HK-2 (cell line): ENCODE measurements around the gene EMC6.

Experiments used
- DNase-seq: peaks from one replicate; pipeline ENCODE4 v3.0.0-alpha.2; 2018; ENCODE audit not compliant: unreplicated experiment

Gene EMC6

DNA sequence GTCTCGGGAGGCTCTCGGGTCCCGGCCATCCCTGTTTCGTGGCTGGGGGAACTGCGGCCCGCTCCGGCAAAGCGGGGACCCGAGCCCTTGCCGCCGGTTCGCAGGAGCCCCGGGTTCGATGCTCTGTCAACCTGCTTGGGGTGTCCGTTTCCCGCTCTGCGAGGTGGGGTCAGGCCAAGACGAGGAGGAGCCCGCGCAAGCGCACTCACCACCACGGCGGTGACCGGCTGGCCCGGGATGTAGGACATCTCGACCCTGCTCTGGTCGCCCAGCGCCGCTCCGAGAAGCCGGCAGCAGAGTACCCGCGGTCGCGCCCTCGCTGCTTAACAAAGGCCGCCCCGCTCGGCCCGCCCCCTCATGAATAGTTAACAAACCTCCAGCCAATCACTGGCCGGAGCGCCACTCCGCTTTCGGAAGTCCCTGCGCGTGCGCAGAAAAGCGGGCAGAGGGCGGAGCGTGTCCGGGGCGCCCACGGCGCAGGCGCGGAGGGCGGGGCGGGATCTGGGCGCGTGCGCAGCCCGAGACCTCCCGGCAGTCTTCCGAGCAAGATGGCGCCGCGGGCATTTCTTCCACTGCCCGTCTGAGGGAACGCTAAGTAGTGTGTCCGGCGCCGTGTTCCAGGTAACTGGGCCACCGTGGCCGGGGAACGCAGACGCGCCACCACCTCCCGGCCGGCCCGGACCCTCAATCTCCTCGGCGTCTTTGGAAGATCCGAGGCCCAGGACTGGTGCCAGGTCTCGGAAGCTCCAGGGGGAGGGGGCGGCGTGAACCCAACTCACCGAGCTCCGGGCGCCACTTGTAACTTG lies at the start of gene EMC6, which contains the start of gene TAX1BP3:
EMC6 (plus strand) TSS at position 534 of the 806 bp plus-strand sequence. CDS start 335 bp downstream, outside the sequence.
TAX1BP3 (minus strand) TSS at position 300 of the 806 bp plus-strand sequence; CDS start at position 248, 52 bp downstream.
- DNase-seq = peak; percentile 99

DNA sequence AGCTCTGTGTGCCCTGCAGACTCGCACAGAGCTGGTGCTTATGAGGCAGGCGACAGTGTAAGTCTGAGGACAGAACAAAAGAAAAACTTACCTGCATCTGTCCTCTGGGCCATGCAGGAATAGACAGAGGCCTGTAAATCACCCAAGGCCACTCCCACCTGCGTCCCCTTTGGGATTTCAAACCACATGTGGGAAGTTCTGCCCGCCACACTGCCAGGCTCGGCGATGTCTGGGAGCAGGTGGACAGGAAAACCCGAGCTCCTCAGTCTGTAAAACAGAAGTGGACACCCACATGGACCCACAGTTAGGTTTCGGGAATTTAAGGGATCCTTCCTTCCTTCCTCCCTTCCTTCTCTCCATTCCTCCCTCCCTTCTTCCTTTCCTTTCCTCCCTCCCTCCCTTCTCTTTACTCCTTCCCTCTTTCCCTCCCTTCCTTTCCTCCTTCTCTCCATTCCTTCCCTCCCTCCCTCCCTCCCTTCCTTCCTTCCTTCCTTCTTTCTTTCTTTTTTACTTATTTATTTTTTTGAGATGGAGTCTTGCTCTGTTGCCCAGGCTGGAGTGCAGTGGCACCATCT lies 47.4 kb upstream of the EMC6 start:
- DNase-seq = no peak

DNA sequence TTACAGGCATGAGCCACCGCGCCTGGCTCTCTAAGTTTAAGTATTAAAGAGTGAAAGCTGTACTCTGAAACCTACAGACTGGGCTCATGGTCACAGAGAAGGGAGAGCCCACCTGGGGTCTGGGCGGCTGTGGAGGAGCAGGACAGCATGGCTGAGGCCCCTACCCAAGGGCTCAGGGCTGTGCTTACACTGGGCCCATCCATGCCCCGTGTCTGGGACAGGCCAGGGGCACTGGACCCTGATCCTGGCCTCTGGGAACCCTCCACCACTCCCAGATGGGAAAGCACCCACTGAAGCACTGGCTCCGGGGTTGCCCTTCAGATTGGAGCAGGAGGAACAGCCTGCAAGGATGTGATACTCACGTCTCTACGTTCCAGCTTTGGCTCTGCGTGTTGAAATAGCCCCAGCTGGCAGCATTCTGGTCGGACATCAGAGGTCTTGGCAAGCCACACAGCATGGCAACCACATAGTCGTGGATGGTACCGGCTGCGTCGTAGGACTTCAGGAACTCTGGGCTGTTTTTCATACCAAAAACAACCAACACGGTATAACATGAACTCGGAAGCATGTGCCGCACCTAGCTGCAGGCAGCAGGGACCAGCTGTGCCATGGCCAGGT lies 45.5 kb upstream of the EMC6 start:
- no peak for DNase-seq

DNA sequence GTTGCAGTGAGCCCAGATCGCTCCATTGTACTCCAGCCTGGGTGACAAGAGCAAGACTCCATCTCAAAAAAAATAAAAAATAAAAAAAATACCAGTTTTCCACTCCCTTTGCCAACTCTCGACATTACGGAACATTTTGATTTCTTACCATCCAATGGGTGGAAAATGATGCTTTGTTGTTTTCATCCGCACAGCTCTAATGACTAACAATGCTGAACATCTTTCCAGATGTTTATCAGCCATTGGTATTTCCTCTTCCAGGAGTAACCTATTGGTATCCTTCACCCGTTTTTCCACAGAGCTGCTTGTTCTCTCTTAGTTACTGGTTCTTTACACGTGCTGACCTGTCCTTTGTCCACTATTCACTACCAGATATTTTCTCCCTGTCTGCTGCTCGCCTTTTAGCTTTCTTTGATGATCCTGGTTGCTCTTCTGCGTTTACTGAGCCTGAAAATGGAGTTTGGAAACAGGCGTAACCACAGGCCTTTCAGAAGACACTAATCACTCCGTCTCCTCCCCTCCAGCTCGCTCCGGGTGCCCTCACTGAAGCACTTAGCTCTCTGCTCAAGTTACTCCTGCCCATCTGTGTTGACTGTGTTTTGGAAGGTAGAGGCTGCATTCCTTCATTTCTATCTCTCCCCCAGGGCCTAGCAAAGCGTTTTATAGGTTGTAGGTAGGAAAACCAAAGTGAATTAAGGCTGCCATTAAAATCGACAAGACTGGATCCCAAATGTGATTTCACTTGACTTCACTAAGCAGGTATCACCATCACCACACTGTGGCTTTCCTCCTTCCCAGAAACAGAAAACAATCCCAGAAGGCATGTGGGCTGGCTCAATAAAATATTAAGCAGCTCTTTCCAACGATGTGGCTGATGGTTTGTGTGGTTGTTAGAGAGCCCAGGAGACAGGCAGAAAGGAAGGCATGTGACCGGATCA lies 41.5 kb upstream of the EMC6 start:
- DNase-seq = no peak

DNA sequence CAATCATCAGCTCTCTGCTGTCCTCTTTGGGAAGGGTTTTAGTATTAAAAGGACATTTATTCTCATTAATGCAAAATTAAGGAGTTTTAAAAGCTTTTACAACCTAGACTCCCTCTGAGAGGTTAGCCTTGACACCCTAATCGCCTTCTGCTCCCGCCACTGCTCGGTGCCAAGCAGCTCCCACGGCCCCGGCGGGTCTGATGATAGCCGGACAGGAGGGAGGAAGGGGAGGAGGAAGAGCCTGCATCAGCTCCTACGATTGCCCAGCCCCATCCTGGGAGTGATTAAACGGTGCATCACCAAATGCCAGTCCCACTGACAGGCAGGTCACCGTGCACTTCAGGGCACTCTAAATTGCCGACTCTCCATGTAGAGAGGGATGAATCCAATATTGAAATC lies 40.8 kb upstream of the EMC6 start:
- DNase-seq = no peak

DNA sequence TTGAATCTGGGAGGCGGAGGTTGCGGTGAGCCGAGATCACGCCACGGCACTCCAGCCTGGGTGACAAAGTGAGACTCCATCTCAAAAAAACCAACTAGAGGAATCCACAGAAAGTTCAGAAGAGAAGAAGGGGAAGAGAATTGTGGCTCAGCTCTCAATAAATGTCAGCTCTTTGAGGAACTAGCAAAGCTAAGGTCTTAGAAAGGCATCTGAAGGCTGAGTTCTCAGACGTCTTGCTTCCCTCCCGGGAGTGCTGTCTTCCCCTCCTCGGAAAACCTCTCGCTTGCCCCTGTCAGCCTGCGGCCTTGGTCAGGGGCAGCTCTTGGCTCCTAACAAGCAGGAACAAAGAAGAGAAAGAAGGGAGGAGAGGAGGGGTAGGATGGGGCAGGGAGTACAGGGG lies 37.8 kb upstream of the EMC6 start:
- DNase-seq = no peak

DNA sequence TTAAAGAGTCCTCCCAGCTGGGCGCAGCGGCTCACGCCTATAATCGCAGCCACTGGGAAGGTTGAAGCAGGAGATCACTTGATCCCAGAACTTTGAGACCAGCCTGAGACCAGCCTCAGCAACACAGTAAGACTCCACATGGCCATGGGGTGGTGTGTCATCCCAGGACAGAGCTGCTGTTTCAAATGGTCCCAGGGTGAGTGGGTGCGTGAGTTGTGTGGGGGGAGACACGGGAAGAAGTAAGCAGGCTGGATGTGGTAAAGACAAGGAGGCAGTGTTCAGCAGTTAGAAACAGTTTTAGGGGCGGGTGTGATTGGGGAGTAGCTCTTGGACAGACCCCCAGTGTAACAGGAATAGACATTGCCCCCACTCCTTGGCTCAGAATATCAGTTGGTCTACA lies 36.3 kb upstream of the EMC6 start:
- no peak for DNase-seq

DNA sequence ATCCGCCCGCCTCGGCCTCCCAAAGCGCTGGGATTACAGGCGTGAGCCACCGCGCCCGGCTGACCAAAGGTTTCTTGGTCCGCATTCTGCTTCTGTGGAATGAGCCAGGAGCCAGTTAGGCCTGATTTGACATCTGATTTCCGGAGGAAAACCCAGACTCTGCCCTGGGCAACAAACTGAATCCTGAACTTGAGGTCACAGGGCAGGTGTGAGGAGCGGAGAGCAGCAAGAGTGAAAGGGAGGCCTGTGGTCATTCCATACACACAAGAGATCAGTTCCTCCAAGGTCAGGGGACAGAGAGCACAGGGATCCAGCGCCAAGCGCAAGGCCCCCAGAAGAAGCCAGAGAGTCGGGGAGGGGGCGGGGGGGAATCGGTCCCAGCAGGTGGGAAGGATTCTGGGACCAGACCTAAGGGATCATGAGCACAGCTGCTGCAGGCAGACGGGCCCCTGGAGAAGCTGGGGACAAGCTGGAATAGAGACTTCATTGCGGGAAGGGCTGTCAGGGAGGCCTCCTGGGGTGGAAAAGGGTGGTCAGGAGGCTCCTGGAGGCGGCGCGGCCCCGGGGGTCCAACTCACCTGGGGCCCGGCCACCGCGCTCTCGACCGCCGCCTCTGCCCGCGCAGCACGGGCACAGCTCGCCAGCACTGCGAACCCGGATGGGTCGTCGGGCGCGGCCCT lies 33.0 kb upstream of the EMC6 start:
- DNase-seq = no peak

DNA sequence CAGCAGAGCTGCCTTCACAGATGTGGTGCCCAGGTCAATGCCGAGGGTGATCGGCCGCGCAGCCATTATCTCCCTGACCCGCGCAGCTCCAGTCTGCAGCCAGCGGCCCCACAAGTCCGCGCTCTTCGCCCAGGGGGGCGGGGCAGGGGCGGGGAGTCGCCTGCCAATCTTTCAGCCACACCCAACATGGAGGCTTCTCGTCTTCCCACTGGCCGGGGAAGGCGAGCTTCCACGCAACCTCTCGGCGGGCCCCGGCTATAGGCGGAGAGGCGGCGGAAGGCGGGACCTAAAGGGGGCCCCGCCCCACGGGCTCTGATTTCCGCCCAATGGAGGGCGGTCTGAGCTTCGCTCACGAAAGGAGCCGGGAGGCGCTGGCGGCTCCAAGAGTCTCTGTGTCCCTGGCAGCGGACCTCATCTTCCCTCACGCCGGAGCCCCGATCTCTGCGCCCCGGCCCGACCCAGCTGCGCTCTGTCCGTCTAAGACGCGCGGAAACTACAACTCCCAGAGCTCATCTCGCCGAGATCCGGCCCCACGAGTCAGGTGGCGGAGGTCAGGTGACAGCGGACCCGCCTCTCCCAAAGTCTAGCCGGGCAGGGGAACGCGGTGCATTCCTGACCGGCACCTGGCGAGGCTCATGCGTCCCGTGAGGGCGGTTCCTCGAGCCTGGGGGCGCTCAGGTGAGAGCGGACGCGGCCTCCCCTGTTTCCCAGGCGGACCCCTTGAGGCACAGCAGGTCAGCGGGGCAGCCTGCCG lies 32.3 kb upstream of the EMC6 start, which contains the start of the genes CTNS and SHPK:
CTNS (plus strand) TSS at position 607 of the 754 bp plus-strand sequence. CDS start 3,447 bp downstream, outside the sequence.
SHPK (minus strand) TSS at position 97 of the 754 bp plus-strand sequence; CDS start at position 66, 31 bp downstream.
- peak; percentile 97 for DNase-seq

DNA sequence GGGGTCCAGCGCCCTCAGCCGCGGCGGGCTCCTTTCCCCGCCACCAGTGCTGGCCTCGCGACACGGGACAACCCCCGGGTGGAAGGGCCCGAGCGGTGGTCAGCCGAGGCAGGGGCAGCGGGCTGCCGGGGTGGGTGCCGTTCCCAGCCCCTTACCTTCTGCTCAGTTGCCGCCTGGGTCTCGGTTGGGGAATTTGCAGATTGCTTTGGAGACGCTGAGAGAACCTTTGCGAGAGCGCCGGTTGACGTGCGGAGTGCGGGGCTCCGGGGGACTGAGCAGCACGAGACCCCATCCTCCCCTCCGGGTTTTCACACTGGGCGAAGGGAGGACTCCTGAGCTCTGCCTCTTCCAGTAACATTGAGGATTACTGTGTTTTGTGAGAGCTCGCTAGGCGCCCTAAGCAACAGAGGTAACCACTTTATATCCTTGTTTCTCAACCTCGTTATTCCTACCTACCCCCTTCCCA lies 31.7 kb upstream of the EMC6 start:
- DNase-seq = no peak

DNA sequence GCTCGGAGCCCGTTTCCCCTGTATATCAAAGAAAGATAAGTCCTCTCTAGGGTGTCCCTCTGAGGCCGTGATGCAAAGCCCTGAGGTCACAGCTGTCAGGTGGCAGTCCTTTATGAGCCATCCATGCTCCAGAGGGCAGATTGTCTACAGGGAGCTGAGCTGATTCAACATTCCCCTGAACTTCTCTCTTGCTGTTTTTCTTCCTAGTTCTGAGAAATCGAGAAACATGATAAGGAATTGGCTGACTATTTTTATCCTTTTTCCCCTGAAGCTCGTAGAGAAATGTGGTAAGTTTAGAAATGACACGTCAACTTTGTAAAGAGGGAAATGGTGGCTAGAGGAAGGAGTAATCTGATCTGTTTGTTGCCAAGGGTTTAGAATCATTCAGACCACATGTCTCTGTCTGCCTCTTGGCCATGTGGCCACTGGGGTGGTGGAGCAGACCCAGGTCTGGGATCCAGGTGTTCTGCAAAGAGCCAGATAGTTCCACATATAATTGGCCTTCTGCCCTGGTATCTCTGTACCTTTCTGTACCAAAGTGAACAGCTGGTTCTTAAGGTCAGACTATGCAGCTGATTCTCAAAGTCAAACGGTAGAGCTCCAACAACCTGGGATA lies 28.5 kb upstream of the EMC6 start:
- DNase-seq = no peak

DNA sequence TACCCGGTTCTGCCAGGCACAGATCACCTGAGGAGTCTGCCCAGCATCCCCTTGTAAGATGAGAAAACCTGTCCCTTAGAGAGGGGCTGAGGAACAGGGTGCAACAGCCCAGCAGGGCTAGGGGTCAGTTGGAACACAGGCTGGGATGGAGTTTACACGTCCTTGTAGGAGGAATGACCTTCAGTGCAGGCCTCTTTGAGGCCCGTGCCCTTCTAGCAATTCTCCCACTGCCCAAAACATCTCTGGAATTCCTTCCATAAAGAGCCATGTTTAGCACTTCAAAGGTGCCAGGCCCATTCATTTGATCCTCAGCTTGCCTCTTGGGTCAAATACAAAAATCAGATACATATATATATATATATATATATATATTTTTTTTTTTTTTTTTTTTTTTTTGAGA lies 27.6 kb upstream of the EMC6 start:
- no peak for DNase-seq

DNA sequence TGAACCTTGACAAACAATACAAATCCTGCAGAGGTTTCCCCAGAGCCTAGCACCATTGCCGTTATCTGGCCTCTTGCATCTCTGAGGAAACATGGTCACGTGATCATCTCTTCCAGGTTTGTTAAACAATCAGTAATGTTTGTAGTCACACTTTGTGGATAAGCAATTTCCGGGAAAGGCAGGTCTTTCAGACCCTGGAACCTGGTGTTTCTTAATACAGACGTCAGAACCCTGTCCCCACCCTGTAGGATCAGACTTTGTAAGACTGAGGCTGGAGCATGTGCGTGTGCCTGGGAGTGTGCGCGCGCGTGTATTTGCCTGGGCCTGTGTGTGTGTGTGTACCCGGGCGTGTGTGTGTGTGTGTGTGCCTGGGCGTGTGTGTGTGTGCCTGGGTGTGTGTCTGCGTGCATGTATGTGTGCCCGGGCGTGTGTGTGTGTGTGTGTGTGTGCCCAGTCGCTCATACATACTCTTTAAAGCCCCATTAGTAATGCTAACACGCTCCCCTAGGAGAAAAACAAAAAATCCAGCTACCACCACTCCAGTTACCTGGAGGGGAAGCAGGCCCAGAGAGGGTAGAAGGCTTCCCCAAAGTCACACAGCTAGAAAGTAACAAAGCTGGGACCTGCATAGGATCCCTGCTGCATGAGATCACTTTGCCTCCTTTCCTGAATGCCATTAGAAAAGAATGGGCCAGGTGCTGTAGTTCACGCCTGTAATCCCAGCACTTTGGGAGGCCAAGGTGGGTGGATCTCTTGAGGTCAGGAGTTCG lies 26.7 kb upstream of the EMC6 start:
- no peak for DNase-seq

DNA sequence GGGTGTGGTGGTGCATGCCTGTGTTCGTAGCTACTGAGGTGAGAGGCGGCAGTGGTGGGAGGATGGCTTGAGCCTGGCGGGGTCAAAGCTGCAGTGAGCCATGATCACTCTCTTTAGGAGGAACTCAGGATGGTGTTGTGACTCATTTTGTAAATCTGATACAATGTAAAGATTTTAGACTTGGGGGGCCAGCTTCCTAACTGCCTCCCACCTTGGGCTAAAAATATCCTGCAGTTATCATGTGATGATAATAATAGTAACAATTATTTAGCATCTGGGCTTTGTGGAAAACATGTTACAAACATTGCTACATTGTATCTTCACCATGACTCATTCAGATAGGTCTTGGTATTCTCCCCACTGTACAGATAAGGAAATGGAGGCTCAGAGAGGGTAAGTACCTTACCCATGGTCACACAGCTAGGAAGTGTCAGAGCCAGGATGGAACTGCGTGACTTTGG lies 24.7 kb upstream of the EMC6 start:
- no peak for DNase-seq

DNA sequence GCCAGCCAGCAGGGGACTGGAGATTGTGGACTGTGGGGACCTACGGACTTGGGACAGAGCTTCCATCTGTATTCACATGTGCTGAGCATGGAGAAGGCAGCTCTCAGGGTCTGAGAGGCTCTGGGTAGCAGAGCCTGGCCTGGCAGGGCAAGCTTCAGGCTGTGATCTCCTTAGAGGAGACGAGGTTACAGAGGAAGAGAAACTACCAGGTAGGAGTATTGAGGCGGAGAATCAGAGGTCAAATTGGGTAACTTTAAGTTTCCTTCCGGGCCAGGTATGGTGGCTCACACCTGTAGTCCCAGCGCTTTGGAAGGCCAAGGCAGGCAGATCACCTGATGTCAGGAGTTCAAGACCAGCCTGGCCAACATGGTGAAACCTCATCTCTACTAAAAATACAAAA lies 23.3 kb upstream of the EMC6 start:
- no peak for DNase-seq

DNA sequence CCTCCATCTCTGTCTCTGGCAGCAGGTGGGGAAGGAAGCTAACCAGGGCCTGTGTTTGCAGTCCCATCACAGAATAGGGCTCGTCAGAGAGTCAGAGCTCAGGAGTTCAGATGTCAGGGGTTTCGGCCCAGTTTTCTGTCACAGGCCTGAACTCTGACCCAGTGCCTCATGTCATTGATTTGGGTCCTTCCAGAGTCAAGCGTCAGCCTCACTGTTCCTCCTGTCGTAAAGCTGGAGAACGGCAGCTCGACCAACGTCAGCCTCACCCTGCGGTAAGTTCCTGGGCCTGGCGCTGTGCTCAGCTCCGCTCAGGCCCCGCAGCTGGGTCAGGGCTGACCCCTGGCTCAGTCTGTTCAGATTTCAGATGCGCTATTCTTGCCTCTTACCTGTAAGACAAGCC lies 21.4 kb upstream of the EMC6 start:
- no peak for DNase-seq

DNA sequence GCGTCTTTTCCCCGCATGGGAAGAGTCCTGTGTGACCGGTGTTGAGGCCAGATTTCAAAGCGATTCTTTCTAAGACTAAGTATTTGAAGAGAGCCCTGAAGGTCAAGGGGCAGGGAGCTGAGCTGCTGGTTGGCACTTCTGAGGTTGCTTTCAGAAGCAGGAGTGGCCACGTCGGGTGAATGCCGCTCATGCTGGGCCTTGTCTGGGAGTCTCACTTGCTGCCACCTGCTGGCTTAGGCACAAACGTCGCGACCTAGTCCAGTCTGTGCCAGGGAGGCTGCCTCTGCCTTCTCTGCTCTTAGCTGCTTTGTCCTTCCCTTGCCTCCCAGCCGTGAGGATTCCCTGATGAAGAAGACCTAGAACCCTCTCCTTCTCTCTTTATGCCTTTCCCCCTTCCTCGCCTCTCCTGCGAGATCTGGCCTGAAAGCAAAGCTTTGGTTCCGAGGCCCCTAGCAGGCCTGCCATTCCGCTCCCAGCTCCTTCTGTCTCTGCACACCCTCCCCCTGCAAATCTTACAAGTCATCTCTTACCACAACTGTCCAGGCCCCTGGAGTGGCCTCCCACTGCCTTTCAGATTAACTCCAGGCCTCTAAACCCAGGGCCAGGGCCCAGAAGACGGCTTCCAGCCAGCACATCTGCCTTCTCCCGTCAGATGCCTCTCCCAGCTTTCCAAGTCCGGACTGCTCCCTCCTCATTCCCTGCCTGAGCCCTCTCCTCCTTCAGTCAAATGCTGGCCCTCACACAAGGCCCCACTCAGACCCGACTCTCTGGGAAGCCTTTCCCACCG lies 20.6 kb upstream of the EMC6 start:
- no peak for DNase-seq

DNA sequence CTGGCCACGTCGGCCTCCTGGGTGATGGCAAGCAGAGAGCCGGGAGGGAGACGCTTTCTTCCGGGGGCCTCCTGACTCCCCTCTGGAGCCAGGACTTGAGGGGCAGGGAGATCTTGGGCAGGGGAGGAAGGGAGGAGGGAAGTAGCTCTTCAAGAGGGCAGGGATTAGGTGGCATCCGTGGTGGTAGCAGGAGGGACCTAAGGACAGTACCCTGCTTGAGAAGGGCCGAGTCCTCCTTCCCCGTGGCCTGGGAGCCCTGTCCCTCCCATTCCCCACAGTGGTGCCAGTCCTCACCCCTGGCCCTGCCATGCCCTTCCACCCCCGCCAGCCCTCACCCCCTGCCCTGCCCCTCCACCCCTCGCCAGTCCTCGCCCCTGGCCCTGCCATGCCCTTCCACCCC lies 12.8 kb upstream of the EMC6 start:
- no peak for DNase-seq
